Smooth muscle cell (in vitro differentiated cells): ENCODE results near the gene AK5. TPM values are rescaled to one million over a fixed set of nuclear protein-coding genes. Genes with fewer than 3 reads are reported as not detected.

ENCODE experiments used
- DNase-seq: peaks from one replicate; lab custom pipeline; 2025; ENCODE audit not compliant: unreplicated experiment; lab: John Stamatoyannopoulos, UW
- H2AFZ ChIP-seq: fragments of 200-600 bp; sonication (generic); 2 replicates; pipeline ENCODE4 v1.6.0; 2016; ENCODE audit warnings: antibody characterized with exemption, low read depth, mild to moderate bottlenecking
- H3F3A ChIP-seq: fragments of 200-600 bp; sonication (generic); 2 replicates; pipeline ENCODE4 v1.6.0; 2017; ENCODE audit warnings: antibody characterized with exemption, low read depth
- H3K27ac ChIP-seq: fragments of 200-600 bp; sonication (generic); 2 replicates; pipeline ENCODE4 v1.5.1; 2016; ENCODE audit warnings: low read depth, mild to moderate bottlenecking
- H3K27me3 ChIP-seq: fragments of 200-600 bp; sonication (generic); 2 replicates; pipeline ENCODE4 v1.6.1; 2016; ENCODE audit warnings: low read depth, mild to moderate bottlenecking
- H3K36me3 ChIP-seq: fragments of 200-600 bp; sonication (generic); 2 replicates; pipeline ENCODE4 v1.5.1; 2016; ENCODE audit warnings: low read depth
- H3K4me1 ChIP-seq: fragments of 200-600 bp; sonication (generic); 2 replicates; pipeline ENCODE4 v1.5.1; 2016; ENCODE audit warnings: low read depth
- H3K4me2 ChIP-seq: fragments of 200-600 bp; sonication (generic); 2 replicates; pipeline ENCODE4 v1.6.0; 2016; ENCODE audit warnings: mild to moderate bottlenecking
- H3K4me3 ChIP-seq: fragments of 200-600 bp; sonication (generic); 2 replicates; pipeline ENCODE4 v1.5.1; 2016; ENCODE audit warnings: mild to moderate bottlenecking
- H3K79me2 ChIP-seq: fragments of 200-600 bp; sonication (generic); 2 replicates; pipeline ENCODE4 v1.6.0; 2016; ENCODE audit warnings: low read depth, mild to moderate bottlenecking
- H3K9ac ChIP-seq: fragments of 200-600 bp; sonication (generic); 2 replicates; pipeline ENCODE4 v1.6.0; 2016; ENCODE audit warnings: low read depth
- H3K9me3 ChIP-seq: fragments of 200-600 bp; sonication (generic); replicated peaks from 2 replicates; pipeline ENCODE4 v1.5.1; 2016; ENCODE audit warnings: low read depth
- H4K20me1 ChIP-seq: fragments of 200-600 bp; sonication (generic); 2 replicates; pipeline ENCODE4 v1.6.0; 2016; ENCODE audit warnings: low read depth
- CTCF ChIP-seq: fragments of 200-600 bp; sonication (generic); IDR thresholded peaks from 2 replicates; pipeline ENCODE4 v1.5.1; 2017; ENCODE audit warnings: borderline replicate concordance, mild to moderate bottlenecking, antibody characterized with exemption; ENCODE audit not compliant: insufficient read depth, poor library complexity, severe bottlenecking
- WGBS: methylation state at CpG from one replicate; pipeline ENCODE4 v1.1.7; 2016; ENCODE audit warnings: low lambda C conversion rate; 5-methylcytosine and 5-hydroxymethylcytosine counted together
- polyA plus RNA-seq: library from polyadenylated mRNA; unstranded; fragments of >200 nt; fragmentation: Nextera tagmentation; extraction: Ambion mirVana; gene quantifications from 2 replicates; pipeline ENCODE4 v1.2.1, GENCODE V29; 2016
- total RNA-seq: library from RNA; depleted of rRNA; stranded (reverse); fragments of >200 nt; gene quantifications from 2 replicates; pipeline ENCODE4 v1.2.3, GENCODE V29; 2014

AK5 gene
- total and polyA plus RNA-seq, 2 experiments from 2014 or later, result 0.43 TPM; not detected in 1

GRCh38 chr1:77434967-77435366 lies 153.1 kb downstream of the AK5 start:
- no peaks in the 10 kb centered on the region for H3K9me3 ChIP-seq
- TF ChIP-seq CTCF, result no peak
- no peak overlapping the region for H3K4me2 ChIP-seq
- WGBS, result 87% methylated on average over 2 of the region's 2 CpGs
- H4K20me1 ChIP-seq, result no peaks in the 10 kb centered on the region
- DNase-seq, result no peak
- H3K4me3 ChIP-seq, result no peak overlapping the region
- H3K36me3 ChIP-seq, result no peaks in the 10 kb centered on the region
- H2AFZ ChIP-seq, result no peak overlapping the region
- H3F3A ChIP-seq, result no peaks in the 10 kb centered on the region
- H3K9ac ChIP-seq, result no peak overlapping the region
- no peak overlapping the region for H3K27ac ChIP-seq
- no peaks in the 10 kb centered on the region for H3K4me1 ChIP-seq
- no peaks in the 10 kb centered on the region for H3K79me2 ChIP-seq
- no peaks in the 10 kb centered on the region for H3K27me3 ChIP-seq

- H2AFZ ChIP-seq, result no peak overlapping the region
- no peak overlapping the region for H3K27ac ChIP-seq
- no peak for DNase-seq
- H3K4me3 ChIP-seq, result no peak overlapping the region
- H3K9ac ChIP-seq, result no peak overlapping the region
- H3K4me1 ChIP-seq, result no peaks in the 10 kb centered on the region
- no peaks in the 10 kb centered on the region for H3K9me3 ChIP-seq
- H3K79me2 ChIP-seq, result no peaks in the 10 kb centered on the region
- H3F3A ChIP-seq, result no peaks in the 10 kb centered on the region
- H4K20me1 ChIP-seq, result no peaks in the 10 kb centered on the region
- H3K4me2 ChIP-seq, result no peak overlapping the region
- WGBS, result 84% methylated on average over 4 of the region's 4 CpGs
- H3K36me3 ChIP-seq, result no peaks in the 10 kb centered on the region
- TF ChIP-seq CTCF, result no peak
- no peaks in the 10 kb centered on the region for H3K27me3 ChIP-seq
These were observed 156.6 kb downstream of the AK5 start for GRCh38 chr1:77438236-77438913.

- H3F3A ChIP-seq, result no peaks in the 10 kb centered on the region
- no peaks in the 10 kb centered on the region for H3K27me3 ChIP-seq
- H3K4me3 ChIP-seq, result no peak overlapping the region
- WGBS, result 88% methylated on average over 4 of the region's 4 CpGs
- H3K9ac ChIP-seq, result no peak overlapping the region
- H4K20me1 ChIP-seq, result no peaks in the 10 kb centered on the region
- DNase-seq, result no peak
- H3K9me3 ChIP-seq, result no peaks in the 10 kb centered on the region
- H3K4me1 ChIP-seq, result no peaks in the 10 kb centered on the region
- no peaks in the 10 kb centered on the region for H3K79me2 ChIP-seq
- no peak for TF ChIP-seq CTCF
- no peak overlapping the region for H2AFZ ChIP-seq
- H3K27ac ChIP-seq, result no peak overlapping the region
- H3K4me2 ChIP-seq, result no peak overlapping the region
- H3K36me3 ChIP-seq, result no peaks in the 10 kb centered on the region
These were observed 165.2 kb downstream of the AK5 start for GRCh38 chr1:77446841-77447555.
